HG03565 (cell line): ENCODE results near the gene NIN.

Source experiments
- ATAC-seq: cut with Tn5 transposase; IDR thresholded peaks from one replicate; pipeline ENCODE4 v1.9.1; 2021; ENCODE audit warnings: mild to moderate bottlenecking, moderate library complexity; ENCODE audit not compliant: unreplicated experiment

The NIN gene

GRCh38 chr14:50763382-50764007, 67.5 kb downstream of the NIN start:
- ATAC-seq: no peak

GRCh38 chr14:50762931-50763300, 68.0 kb downstream of the NIN start:
- ATAC-seq: no peak

GRCh38 chr14:50762001-50762930, 68.7 kb downstream of the NIN start:
- ATAC-seq: peak; percentile 91

GRCh38 chr14:50759800-50760543, 71.0 kb downstream of the NIN start:
- ATAC-seq: no peak

GRCh38 chr14:50758945-50759344, 72.0 kb downstream of the NIN start:
- no peak for ATAC-seq

- ATAC-seq: no peak
Observed at GRCh38 chr14:50758305-50758704, 72.7 kb downstream of the NIN start.

GRCh38 chr14:50757702-50758101, 73.3 kb downstream of the NIN start:
- no peak for ATAC-seq

- no peak for ATAC-seq
Observed at GRCh38 chr14:50756300-50756699, 74.7 kb downstream of the NIN start.

GRCh38 chr14:50750323-50750722, 80.6 kb downstream of the NIN start:
- ATAC-seq: no peak

GRCh38 chr14:50745401-50746058, 85.4 kb downstream of the NIN start:
- no peak for ATAC-seq

GRCh38 chr14:50744231-50744630, 86.7 kb downstream of the NIN start:
- ATAC-seq: no peak

GRCh38 chr14:50741567-50741966, 89.4 kb downstream of the NIN start:
- no peak for ATAC-seq

- no peak for ATAC-seq
Observed at GRCh38 chr14:50740856-50741255, 90.1 kb downstream of the NIN start.

DNA sequence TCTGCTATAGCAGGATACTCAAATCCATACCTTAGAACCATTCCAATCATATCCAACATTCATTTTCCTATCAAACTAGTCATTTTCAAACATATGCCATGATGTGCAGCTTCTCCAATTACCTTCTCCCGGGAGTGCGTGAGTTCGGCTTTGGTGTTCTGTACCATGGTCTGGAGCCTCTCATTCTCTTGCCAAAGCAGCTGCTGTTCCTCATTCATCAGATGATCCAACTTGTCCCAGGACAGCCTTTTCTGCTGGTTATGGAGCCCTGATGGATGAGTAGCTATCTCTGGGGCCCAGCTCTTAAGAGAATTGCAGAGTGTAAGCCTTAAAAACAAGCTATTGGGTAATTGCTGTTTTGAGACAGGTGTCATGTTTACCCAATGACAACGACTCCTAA, 91.8 kb downstream of the NIN start:
- ATAC-seq: no peak

DNA sequence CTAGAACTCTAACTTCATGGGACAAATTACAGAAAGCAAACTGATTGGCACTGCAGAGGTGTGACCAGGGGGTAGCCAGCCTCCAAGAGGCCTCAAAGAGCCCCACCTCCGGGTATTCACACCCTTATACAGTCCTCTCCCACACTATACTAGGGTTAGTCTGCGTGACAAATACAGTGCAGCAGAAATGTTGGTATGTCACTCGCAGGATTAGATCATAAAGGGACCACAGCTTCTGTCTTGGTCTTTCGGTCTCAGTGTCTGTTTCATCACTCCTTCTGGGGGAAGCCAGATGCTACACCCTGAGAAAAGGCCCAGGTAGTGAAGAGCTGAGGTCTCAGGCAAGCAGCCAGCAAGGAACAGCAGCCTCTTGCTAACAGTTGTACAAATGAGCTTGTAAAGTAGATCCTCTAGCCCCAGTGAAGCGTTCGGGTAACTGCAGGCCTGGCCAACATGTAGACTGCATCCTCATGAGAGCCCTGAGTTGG, 94.0 kb downstream of the NIN start:
- peak; percentile 88 for ATAC-seq

DNA sequence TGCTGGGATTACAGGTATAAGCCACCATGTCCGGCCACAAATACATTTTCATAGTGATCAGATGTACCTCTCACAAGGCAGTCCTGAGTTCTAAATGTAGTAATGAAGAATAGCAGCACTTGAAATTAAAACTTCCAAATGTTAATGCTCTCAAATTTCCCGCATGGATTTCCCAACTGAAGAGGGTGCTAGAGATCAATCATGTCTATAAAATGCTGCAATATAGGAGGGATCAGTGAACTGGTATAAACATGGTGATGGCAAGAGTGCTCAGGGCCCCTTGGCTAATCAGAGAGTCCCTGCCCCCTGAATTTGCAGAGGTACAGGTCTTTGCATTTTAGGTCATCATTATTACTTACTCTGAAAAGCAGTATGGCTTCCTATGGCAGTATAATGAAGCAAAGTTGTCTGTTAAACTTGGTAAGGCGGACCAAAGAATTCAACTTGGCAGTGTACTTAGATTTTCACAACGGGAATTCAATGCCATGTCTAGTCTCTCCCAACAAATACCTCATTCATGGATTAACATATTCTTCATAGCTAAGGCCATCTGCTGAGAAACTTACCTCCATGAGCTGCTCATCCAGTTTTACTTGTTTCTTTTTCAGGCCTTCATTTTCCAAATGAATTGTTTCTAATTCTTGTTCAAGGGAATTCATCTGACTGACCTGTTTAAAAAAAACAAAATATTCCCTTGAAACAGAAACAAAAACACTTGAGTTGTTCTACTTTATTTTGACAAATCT, 95.8 kb downstream of the NIN start:
- ATAC-seq: no peak

- no peak for ATAC-seq
Observed at GRCh38 chr14:50733494-50733893, 97.5 kb downstream of the NIN start.

DNA sequence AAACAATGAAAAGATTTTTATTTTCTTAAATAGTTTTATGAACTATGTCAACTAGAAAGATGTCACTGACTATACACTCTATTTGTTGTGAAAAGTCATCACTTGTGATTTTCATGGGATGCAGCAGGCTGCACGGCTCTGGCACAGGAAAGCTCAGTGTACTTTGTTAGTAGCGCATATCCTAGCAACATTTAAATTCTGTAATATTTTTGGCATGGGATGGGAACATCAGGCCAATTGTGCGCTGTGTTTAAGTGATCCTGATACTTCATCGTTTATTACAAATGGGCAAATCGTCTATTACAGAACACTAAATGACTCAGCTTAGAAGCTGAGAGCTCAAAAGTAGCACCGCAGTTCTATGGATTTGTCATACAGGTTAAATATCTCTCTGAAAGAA, 102.1 kb downstream of the NIN start:
- ATAC-seq: no peak

- ATAC-seq: no peak
Observed at GRCh38 chr14:50726372-50727107, 104.4 kb downstream of the NIN start.

GRCh38 chr14:50725761-50726160, 105.2 kb downstream of the NIN start:
- ATAC-seq: no peak
